HuH-7 (cell line): Measurements from ENCODE around the gene COL23A1.
A peak's percentile ranks its signal among the peaks of the same experiment; 100 is the strongest.

Source experiments
- DNase-seq: peaks from one replicate; pipeline ENCODE4 v3.0.0; 2011; ENCODE audit warnings: low spot score

COL23A1 gene

DNA sequence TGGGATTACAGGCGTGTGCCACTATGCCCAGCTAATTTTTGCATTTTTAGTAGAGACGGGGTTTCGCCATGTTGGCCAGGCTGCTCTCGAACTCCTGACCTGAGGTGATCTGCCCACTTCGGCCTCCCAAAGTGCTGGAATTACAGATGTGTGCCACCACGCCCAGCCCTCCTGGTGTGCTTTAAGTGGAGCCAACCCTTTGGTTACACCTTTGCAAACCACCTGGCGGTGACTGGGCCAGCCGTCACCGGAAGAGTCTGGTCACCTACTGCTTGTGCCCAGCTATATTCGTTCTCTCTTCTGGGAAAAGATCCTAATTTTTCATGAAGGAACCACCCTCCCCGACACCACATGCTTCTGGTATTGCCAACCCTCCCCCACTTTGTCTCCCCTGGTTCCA is 35.9 kb downstream of the COL23A1 start:
- DNase-seq, result no peak

DNA sequence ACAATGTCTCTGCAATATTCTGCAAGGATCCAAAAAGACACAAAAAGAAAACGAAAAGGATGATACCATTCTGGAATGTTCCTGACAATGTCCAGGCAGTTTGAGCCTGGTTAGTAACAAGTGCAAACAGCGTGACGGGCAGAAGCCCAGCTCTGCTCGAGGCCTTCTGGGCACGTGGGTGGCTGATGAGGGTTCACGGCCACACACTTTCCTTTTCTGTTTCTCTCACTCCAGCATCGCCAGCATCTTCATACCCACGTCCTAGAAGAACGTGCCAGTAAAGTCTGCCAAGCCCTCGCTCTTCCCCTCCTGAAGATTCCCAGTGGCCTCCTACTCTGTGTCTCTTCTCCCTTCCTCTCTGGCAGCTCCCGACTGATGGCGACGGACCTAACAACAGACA is 36.7 kb downstream of the COL23A1 start:
- DNase-seq, result no peak

DNA sequence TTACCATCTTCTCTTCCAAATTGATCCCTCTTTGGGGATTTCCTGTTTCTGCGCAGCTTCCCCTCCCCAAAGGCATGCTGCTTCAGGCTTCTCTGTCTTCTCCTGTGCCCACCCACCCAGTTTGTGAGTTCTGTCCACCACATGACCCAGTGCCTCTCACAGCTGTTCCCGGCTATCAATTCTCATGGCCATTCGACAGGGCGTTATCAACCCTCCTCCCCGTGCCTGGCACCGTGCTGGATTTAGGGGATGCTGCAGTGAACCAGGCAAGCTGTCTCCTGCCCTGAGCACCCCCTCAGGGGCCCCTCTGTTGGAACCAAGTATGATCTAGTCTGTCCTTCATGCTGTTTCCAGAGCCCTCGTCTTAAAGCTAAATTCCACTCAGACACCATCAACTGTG is 38.7 kb downstream of the COL23A1 start:
- DNase-seq, result no peak

DNA sequence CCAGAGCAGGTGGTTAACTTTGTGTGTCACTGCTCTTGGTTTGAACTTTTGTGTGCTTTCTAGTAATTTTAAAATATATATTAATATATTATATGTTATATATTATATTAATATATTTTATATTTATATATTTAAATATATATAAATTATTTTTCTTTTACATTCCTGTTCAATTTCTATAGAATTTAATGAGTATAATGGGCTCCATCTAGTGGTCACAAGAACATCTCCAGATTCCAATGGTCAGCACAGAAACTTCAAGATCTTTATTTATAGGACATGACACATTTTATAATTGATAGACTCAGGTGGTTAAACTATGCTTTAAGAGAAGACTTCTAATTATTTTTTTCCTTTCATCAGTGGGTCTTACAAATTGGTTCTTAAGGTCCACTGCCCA is 39.1 kb downstream of the COL23A1 start:
- peak; percentile 34 for DNase-seq

DNA sequence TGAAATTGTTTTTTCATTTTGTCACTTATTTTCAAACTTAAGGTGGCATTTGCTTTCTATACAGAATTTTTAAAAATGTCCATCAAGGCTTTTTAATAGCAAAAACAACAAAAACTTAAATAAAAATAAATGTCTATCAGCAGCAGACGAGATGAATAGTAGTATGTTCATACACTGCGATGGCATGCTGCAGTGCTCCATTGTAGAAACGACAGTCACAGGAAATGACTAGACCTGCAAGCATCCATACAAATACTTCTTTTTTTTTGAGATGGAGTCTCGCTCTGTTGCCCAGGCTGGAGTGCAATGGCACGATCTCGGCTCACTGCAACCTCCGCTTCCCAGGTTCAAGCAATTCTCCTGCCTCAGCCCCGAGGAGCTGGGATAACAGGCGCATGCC is 41.4 kb downstream of the COL23A1 start:
- DNase-seq, result no peak

DNA sequence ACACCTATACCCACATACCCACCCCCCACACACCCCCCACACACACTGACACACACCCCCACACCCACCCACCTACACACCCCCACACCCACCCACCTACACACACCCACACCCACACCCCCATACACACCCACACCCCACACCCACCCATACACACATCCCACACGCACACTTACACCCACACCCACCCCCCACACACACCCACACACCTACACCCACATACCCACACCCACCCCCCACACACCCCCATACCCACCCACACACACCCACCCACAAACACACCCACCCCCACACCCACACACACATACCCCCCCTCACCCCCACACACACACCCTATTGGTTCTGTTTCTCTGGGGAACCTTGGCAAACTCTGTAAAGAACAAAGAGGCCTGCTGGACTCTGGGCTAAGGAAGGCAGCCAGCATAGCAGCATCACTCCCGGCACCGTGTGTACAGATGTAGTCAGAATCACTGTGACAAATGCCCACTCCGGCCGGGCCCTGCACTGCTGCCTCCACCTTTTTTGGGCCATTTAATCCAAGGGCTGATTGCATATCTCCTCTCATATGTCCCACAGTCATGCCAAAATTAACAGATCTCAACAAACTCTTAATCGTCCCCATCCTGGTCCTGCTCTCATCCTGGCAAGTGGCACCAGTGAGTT is 42.3 kb downstream of the COL23A1 start:
- DNase-seq, result no peak

DNA sequence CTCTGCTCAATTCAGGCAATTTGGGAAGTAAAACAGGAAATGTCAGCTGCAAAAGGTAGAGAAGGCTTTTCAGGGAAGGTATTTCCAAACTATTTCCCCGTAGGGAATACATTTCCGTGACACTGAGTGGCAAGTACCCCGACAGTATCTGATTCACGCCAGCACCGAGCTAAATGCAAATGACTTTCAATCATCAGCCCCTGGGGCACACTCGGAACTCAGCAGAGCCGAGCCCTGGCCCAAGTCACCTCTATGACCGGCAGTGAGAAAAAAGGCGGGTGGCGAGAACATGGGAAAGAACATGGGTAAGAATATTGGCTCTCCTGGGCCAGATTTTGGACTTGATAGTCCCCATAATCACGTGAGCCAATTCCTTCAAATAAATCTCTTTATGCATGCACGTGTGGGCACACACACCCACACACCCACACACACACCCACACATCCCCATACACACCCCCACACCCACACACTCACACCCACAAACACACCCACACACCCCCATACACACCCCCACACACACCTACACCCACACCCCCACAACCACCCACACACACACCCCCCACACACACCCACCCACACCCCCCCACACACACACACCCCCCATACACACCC is 43.0 kb downstream of the COL23A1 start:
- DNase-seq, result no peak

DNA sequence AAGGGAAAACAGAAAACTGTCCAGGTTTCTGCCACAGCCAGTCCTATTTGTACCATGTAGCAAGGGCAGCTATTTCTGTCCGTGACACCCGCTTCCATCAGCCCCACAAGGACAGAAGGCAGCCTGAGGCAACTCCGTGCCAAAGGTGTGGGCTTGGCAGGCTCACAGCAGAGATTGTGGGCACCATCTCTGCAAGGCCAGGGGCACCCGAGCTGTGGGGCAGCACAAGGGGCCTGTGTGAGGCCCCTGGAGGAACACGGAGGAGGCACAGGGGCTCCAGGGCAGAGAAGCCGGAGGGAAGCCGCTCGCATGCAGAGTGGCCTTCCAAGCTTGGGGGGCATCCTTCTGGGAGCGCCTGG is 43.5 kb downstream of the COL23A1 start:
- no peak for DNase-seq

DNA sequence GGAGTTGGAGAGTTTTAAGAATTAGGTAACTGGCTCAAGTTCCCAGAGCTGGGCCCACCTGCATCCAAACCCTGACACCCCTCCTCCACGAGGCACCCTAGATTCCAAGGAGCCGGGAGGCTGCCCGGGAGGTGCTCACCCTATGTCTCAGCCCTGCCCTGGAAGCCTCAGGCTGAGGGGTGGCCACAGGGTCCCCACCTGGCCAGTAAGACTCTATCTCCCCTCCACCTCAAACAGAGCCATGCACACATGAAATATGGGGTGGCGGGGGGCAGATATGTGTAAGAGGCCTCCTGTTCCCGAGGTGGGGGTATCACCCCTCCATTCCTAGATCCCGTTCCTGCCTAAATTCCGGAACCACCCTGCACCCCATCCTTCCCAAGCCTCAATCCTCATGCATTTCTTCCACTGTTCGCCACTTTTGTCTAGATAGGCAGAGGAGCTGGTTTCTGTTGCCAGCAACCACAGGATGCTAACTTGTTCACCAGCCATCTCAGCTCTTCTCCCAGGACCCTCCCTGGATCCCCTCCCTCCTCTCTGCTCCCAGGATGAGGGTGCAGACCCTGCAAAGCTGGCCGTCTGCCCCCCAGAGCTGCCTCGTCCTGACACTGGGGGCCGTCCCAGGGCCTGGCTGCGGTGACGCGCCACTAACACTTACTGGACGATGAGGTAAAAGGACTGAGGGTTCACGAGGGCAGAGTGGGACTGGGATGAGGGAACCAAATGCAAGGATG is 44.1 kb downstream of the COL23A1 start:
- DNase-seq, result no peak

DNA sequence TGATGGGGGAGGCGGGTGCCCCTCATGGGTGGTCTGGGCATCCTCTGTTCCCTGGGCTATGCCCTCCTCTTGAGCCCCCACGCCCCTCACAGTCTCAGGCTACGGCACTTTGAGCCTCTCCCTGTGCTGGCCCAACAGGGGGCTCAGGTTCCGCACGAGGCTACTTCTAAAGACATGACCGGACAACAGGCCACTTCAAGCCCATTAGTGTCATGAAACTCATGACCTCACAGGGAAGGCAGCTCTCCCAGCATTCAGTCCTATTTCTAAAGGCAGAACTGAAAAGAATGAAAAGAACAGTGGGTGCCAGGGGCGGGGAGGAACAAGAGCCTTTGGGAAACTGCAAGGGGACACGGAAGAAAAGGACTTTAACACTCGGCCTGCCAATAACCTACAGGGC is 45.0 kb downstream of the COL23A1 start:
- no peak for DNase-seq

DNA sequence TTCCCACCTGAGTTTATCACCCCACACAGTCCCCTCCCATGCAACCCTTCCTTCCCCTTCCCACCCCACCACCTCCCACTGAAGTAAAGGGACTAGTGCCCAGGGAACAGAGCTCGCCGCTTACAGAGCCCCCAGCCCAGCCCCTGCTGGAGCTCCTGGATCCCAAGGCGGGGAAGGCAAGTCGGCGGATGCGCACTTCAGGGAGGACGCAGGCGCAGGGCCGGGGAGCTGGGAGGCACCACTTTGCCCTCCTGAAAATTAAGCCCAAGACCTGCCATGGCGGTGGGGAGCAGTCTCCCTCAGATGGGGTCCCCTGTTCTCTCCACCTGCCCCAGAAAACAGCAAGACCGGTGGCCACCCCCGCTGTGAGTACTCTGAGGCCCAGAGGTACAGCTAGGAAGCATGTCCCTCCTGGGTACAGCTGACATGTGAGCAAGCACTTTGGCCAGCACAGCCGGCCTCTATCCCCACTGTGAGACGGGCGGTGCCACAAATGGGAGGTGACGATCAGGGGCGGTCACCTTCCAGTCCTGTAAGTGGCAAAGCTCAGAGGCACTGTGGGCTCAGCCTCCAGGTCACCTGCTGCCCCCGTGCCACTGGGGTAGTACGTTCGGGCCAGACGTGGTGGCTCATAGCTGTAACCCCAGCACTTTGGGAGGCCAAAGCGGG is 45.9 kb downstream of the COL23A1 start:
- DNase-seq, result no peak

DNA sequence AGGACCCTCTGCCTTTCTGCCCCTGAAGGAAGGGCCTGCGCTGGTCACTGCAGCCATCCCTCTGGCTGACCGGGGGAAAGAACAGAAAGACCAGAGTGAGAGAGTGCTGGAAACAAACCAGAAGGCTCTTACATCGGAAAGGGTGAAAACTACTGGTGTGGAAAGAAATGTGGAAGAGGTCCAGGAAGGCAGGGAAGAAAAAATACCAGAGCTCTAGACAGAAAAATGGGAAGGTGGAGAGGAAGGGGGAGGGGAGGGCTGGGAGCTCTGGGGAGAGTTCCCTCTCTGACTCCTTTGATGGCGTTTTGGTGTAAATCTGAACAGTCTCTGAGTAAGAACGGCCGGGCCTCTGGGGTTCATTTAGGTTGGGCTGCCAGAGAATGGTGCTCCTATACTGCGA is 47.7 kb downstream of the COL23A1 start:
- no peak for DNase-seq

DNA sequence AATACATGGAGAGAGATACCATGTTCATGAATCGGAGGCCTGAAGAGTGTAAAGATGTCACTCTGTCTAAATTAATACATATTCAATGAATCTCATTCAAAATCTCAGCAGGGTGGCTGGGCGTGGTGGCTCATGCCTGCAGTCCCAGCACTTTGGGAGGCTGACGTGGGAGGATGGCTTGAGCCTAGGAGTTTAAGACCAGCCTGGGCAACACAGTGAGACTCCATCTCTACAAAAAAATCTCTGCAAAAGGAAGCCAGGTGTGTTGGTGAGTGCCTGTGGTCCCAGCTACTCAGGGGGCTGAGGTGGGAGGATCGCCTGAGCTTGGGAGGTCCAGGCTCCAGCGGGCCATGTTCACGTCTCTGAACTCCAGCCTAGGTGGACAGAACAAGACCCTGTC is 49.7 kb downstream of the COL23A1 start:
- no peak for DNase-seq

DNA sequence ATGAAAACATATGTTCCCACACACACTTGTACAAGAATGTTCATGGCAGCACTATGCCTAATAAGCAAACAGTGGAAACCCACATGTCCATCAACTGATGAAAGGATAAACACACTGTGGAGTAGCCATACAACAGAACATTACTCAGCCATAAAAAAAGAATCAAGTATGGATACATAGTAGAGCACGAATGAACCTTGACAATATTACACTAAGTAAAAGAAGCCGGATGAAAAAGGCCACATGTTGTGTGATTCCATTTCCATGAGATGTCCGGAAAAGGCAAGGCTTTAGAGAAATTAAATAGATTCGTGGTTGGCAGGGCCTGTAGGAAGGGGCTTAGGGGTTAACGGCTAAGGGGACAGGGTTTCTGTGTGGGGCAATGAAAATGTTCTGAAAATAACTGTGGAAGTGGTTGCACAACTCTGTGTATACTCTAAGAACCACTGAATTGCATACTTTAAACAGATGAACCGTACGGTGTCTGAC is 51.4 kb downstream of the COL23A1 start:
- no peak for DNase-seq

DNA sequence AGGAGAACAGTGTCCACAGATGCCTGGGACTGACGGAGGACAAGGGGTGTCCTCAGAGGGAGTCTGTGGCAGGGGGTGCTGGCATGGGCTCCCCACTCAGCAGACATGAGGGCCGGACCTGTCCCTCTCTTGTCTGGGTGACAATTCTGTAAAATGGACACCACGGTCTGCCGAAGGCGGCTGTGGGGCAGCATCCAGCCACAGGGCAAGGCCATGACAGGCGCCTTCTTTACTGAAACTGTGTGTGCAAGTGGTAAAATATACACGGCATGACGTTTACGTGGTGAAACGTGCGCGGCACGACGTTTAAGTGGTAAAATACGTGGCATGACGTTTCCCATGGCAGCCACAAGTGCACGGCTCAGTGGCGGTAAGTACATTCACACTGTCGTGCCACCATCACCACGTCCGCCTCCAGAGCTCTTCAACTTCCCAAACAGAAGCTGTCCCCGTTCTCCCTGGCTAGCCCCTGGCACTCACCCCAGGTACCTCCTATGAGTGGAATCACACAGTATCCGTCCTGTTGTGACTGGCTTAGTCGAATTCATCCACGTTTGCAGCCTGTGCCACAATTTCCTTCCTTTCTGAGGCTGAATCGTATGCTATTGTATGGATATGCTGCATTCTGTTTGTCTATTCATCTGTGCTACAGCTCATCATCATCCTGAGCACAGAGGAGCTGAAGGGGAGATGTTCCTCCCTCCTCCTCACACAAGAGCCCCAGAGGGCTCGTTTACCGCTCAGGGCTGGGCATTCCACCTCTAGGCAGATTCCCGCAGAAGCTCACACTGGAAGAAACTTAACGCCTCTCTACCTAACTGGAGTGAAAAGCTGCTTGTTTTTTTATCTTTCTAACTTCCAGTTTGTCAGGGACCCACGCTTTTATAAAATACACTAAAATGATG is 52.5 kb downstream of the COL23A1 start:
- no peak for DNase-seq

DNA sequence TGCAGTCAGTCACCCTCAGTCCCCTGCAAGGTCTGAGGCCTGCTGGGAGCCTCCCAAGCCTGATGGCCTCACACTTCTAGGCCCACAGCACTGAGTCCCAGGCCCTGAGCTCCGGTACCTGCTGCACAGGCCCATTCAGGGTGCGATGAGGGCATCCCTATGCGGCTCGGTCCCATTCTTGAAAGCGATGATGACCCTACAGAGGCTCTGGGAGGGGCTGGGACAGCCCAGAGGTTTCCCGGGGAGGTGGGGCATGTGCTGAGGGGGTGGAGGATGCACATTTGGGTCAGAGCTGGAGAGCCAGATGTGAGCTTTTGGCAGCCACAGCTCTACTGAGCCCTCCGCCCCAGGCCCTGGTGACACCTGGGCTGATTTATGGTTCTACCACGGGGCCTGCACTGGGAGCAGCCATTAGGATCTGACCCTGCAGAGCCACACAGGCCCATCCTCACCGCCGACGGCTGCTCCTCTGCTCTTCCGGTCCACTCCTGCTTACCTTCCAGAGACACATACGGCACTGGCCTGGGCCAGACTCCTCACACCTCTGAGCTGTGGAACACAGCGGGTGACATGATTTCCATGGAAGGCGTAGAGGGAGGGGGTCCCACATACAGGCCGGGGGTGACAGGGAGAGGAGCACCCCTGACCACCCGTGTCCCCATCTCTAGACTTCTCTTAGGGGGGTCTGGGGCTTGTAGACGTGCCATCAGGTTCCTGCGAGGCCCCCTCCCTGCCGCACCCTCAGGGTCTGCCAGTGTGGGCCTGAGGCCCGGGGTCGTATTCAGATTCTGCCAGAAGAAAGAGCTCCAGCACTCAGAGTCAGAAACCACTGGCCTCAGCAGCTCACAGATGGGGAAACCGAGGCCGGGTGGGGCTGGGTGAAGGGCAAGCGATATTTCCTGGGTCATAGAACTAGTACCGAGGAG is 53.4 kb downstream of the COL23A1 start:
- no peak for DNase-seq

DNA sequence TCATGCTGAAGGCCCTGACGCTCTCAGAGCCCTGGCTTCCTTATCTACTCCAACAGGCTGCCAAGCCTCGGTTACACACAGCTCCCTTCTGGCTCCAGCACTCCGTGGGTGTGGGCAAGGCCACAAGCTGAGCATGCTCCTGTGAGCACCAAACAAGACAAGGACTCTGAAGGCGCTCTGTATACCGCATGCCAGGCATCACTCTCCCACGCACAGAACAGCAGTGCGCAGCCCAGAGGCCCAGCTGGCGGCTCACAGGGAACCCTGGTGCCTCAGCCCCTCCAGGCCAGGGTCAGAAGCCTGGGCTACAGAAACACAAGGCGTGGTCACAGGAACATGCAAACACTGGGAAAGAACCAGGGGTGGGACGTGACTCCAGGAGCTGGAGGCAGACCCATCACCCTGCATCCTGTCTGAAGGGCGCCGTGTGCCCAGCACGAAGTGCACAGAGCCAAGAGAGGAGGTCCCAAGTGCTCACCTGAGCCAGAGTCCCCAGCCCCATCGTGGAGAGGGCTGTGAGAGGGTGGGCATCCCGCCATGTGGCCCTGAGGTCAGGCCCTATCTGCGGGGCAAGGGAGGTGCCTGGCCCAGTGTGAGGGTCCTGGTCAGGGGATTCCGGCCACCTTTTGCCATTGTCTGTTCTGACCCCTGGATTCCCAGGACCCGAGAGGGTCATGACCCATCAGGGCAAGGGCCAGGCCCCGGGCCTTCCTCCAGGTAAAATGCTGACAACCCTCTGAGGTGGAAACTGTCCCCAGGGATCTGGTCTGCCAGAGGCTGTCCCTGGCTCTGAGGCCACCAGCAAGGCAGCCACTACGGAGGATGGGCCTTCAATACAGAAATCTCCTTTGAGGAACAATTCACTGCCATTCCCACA is 54.7 kb downstream of the COL23A1 start:
- DNase-seq, result no peak

DNA sequence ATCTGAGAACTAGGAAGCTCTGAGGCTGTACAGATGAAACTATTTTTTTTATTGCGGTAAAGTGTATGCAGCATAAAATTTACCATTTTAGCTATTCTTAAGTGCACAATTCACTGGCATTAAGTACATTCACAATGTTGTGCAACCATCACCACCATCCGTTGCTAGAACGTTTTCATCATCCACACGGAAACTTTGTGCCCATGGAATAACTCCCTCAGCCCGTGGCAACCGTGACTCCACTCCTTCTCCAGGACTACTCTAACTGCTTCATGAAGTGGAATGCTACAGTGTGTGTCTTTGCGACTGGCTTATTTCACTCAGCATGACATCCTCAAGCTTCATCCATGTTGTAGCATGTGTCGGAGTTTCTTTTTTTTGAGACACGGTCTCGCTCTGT is 57.1 kb downstream of the COL23A1 start:
- DNase-seq, result no peak

DNA sequence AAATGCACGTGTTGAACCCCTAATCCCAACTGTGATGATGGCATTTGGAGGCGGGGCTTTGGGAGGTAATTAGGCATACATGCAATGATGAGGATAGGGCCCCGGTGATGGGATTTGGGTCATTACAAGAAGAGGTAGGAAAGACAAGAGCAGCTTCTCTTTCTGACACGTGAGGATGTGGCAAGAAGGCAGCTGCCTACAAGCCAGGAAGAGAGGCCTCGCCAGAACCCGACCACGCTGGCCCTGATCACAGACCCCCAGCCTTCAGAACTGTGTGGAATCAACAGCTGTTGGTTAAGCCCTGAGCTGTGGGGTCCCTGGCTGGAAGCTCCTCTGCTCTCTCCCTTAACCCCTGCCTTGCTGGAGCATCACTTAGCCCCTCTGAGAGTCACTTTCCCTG is 57.5 kb downstream of the COL23A1 start:
- DNase-seq, result no peak

DNA sequence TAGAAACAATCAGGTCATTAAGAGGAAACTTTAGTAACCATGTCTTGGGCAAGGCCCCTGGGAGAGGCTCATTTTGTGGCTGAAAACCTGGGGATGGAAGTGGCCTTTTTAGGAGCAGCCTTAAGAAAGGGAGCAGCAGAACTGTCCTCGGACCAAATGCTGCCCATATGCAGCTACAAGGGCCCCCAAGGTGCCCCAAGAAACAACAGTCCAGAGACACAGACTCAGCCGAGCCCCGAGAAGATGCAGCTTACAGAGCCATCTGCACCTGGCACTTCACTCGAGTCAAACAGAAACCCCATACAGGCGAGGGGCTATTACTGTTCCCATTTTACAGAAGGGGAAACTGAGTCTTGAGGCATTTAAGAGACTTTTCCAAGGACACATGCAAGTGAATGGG is 58.0 kb downstream of the COL23A1 start:
- no peak for DNase-seq
